ENCODE data around the gene STX8.

STX8 gene

DNA sequence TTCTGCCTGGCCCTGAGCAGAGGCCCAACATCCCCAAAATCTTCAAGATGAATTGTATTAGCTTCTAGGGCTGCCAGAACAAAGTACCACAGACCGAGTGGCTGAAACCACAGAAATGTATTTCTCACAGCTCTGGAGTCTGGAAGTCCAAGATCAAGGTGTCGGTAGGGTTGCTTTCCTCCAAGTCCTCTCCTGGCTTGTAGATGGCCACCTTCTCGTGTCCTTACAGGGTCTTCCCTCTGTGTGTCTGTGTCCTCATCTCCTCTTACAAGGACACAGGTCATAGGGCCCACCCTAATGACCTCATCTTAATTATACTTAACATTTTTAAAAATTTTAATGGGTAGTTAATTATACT is 338.6 kb downstream of the STX8 start:
- DNase-seq = no peak

DNA sequence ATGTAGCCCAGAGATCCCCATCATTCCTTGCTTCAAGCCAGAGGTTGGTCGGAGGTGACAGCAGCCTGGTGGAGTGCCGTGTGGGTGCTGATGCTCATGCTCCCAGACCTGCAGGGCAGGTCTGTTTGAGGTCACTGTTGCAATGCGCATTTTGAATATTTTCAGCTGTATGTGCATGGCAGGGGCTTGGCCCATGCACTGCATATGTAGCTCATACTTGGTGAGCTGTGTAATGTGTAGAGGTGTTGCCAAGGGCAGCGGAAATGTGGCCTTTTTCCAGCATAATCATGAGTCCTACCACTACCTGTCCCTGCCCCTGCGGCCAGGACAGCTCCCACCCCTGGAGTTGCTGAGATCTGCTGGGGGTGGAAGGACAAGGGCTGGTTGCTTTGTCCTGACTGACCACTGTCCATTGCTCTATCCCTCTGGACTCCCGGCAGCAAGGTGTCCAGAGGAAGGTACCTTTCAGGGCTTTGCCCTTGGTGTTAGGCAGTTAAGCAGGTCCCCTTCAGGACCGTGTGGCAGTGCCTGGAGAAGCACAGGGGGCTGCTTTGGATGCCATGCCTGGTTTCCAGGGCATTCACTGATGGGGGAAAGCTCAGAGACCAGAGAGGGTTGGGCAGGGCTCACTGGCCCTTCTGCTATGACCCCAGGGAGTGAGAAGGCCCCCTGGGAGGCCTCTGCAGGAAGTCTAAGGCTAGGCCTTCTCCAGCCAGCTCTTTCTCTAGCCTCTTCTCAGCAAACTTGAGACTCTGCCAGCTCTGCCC is 339.2 kb downstream of the STX8 start:
- DNase-seq = no peak

DNA sequence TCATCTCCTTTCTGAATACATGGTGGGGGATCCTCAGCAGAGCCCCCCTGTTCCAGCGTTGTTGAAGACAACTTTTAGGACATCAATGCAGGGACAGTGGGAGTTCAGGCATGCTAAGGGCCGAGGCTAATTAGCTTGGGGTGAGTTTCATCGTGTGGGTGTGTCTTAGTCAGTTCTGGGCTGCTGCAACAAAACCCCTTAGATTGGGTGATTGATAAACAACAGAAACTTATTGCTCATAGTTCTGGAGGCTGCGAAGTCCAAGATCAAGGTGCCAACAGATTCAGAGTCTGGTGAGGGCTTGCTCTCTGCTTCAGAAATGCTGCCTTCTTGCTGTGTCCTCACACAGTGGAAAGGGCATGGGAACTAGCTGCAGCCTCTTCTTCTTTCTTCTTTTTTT is 340.3 kb downstream of the STX8 start:
- no peak for DNase-seq

DNA sequence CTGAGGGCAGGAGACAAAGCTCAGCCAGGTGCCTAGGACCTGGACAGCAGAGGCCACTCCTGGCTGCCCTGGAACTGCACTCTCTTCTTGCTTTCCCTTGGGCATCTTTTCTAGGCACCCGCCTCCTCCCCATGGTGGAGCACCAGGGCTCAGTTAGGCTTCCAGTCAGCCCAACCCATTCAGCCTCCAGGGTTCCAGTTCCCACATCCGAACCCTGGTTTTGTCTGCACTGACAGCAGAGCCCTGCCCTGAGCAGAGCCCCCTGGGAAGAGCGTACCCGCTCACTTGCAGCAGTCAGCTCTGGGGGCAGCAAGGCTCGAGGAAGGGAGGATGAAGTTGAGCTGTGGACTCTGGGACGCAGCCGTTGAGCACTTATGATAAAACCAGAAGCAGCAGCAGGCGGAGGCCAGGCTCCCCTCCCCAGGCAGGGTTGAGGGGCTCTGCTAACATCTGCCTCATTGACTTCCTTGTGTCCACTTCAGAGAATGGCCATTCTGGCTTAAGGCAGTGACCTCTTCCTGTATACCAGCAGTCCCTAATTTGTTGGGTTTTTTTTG is 341.2 kb downstream of the STX8 start:
- no peak for DNase-seq

DNA sequence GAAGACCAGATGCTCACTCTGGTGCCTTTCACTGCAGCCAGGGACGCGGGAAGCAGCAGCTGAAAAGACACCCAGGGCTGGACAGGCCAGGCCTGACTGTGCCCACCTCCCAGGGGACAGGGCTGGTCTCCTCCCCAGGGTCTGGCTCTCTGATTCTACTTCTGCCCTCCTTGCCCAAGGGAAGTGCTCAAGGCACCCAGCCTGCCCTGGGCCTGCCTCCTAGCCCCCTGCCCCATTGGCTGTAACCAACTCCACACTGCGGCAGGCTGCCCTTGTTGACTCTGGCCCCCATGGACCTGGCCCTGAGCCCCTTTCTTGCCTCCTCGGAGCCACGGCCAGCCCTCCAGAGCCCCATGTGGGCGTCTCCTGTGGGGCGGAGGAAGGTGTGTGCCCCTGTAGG is 341.9 kb downstream of the STX8 start:
- DNase-seq = no peak

DNA sequence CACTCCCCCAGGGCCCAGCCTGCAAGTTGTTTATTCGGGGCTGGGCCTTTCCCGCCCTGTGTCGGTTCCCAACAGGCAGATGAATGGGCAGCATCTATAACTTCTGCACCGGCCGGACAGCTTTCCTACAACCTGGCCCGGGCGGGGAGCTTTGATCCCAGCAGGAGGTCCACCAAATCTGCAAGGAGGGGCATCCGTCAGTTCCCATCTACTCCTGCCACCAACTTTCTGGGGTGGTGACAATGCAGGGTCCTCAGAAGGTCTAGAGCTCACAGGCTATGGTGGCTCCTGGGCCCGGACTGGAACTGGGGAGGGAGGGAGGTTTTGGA is 342.4 kb downstream of the STX8 start:
- DNase-seq = no peak

DNA sequence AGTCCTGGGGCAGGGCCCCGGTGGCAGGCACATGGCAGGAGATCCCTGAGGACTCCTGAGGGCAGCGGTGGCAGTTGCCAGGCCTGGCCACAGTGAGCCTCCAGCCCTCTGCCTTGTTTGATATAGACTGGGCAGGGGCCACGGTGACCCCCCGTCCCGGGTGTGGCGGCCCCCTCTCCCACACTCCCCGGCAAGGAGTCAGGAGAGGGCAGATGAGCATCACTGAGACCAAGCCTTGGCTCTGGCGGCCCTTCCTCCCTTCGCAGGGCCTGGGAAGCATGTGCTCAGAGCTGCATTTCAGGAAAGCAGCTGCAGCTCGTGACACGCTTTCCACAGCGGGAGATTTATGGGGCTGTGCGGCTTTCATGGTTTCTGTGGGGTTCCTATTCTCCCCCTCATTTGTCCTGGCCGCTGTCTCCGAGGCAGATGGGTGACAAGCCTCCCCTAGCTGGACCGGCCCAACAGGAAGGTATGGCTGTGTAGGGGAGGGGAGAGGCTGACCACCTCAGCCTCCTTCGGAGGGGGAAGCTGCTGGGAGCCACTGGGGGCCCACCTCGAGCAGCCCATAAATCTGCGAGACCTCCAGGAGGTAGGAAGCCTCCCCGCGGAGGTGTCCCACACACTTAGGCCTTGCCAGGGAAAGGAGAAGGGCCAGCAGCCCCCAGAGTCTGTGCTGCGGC is 342.9 kb downstream of the STX8 start:
- peak; percentile 88 for DNase-seq

DNA sequence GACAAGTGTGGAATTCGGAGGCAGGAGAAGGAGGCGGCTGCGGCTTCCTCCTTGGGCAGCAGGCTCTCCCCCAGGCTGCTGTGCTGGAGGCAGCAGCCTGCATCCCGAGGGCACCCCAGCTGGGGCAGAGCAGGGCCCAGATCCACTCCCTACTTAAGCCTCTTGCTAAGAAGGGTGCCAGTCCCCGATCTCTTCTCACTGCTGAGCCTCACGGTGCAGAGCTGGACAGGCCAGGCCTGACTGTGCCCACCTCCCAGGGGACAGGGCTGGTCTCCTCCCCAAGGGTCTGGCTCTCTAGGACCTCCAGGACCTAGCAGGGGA is 343.5 kb downstream of the STX8 start:
- no peak for DNase-seq

DNA sequence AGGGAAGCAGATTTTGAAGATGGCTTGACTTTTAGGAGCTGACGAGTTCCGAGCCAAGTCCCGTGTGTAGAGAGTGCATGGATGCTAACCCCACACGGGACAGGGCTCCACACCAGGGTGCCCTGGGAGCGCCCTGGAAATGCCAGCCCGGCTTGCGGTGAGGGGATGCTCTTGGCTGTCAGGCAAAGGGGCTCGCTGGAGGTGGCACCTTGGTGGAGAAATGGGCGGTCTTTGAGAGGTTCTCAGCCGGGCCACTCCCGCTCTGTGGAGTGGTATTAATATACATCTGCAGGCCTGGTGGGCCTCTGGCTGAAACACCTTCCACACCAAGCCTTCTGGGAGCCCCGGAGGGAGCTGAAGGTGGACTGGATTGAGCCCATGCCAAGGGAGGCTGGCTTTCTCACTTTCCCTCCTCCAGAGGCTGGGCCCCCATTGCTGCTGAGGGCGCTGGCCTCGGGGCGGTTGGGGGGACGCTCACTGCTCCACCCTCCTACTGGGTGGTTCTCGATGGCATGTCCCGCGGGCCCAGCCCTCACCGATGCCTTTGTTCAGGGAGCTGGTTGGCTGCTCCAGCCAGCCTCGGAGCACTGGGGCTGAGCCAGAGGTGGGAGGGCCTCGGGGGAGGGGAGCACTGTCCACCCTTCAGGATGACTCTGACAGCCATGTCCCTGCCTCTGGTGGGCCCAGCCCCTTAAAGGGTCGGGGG is 344.0 kb downstream of the STX8 start:
- no peak for DNase-seq

DNA sequence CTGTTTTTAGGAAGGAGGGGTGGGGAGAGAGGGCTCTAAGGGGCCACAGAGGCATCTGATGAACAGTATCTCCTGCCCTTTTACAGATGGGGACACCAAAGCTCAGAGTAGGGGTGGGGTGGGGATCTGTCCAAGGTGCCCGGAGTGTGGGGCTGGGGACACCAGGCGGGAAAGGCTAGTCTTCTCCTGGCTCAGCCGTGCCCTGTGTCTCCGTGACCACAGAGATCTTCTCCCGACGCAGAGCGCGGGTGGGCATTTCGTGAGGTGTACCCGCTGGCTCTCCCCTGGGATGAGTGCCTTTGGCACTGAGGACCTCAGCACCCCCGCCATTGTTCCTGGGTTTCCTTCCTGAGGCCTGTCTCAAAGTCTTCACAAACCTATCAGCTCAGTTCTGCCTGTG is 344.8 kb downstream of the STX8 start:
- no peak for DNase-seq

DNA sequence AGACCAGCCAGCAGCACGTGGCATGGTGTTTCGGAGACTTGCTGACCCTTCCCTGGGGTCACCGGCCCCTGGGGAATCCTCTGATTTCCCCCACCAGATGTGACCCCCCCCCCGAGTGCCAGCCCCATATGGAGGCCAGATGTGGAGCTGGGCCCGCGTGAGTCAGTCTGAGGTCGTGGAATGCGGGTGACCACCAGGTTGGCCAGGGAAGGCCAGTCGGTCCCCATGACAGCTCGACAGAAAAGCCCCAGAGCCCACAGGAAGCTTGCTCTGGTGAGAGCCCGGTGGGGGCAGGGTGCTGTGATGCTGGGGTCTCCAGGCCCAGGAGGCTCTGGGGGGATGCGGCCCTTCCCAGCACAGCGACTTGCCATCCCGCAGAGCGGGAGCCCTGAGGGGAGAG is 345.3 kb downstream of the STX8 start:
- DNase-seq = peak; percentile 73

DNA sequence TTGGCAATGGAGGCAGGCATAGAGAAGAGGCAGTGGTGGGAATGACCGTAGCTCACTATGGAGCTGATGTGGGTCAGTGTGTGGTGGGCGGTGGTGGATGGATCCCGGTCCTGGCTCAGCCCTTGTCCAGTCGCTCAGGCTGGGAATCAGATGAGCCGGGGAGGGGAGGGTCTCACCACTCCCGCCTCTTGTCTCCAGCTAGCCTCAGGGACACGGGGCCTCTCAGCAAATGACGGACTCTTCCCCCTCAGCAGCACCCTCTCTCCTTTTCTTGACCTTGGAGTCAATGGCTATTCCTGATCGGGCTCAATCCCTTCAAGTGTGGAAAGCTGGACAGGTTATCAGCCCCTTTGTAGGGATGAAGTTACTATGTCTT is 345.8 kb downstream of the STX8 start:
- no peak for DNase-seq

DNA sequence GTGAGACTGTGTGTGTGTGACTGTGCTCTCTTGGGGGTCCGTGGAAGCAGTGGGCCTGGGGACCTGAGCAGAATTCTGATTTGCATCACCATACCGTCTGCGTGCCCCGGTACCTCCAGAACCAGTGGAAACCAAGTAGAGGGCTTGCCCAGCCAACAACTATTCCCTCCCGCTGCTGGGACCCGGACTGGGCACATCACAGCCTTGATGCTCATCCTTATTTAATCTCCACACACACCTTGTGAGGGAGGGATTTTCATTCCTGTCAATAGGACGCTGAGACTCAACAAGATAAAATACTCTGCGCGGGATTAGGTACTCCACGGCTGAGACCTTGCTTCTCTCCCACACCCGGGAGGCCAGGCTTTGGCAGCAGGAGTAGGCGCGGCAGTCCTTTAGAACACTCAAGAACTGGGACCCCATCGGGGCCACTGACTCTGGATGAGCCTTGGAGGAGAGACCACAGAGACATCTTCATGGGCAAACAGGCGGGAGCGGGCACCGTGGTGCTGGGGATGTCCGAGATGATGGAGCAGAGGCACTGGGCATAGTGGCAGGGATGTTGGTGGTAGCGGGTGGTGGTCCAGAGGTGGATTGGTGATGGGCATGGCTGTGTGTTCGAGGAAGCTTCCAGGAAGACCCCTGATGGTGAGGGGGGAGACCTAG is 346.3 kb downstream of the STX8 start:
- DNase-seq = no peak

DNA sequence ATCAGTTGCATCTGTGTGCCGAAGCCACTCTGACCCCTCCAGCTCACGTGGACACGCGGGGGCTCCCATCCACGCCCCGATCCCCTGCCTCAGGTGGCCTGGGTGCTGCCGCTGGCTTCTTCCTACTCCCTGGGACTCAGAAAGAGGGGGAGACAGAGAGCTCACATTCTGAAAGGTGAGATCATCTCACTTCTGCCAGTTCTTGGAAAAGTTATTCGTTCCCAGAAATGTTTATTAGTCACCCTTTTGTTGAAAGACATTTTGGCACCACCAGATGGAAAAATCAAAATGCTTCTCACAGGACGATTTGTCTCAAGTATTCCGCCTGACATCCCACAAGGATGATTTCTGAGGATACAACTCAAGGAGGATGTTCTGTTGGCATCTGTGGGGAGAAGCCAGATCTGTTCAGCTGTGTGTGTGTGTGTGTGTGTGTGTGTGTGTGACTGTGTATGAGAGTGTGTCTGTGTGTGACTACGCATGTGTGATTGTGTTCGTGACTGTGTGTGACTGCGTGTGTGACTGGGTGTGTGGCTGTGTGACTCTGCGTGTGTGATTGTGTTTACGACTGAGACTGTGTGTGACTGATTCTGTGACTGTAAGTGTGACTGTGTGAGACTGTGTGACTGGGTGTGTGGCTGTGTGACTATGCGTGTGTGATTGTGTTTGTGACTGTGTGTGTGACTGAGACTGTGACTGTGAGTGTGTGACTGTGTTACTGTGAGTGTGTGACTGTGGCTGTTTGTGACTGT is 347.0 kb downstream of the STX8 start:
- DNase-seq = peak; percentile 97

DNA sequence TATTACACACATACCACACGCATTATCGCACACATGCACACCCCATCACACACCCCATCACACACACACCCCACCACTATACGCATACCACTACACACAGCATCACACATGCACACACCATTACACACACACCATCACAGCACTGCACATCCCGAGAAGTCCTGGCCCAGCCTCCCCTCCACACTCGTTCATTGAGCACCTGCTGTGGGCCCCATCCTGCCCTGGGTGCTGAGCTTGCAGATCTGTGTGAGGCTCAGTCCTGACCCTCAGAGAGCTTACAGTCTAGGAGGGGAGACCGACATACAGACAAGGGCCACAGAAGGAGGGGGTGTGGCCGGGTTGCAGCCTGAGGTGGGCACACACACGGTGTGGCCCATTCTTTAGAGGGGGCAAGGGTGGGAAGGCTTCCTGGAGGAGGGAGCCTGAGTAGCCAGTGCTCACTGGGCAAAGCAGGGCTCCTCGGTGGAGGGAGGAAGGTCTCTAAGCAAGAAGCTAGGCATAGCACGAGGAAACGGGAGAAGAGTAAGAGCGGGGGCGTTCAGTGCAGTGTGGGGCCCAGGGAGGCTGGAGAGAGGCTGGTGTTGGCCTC is 347.7 kb downstream of the STX8 start:
- no peak for DNase-seq

DNA sequence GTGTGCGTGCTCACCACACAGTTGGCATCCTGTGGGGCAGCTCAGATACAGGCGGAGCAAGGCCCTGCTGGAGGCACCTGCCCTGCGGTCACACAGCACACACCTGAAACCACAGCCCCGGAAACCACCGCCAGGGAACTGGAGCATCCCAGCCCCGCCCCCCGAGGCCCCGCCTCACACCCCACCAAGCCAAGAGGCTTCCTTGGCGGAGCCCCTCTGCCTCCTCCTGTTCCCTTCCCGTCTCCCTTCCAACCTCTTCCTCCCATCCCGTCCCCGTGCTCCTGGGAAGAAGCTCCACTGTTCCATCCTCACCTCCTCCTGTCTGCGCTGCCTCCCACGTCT is 348.9 kb downstream of the STX8 start:
- no peak for DNase-seq

DNA sequence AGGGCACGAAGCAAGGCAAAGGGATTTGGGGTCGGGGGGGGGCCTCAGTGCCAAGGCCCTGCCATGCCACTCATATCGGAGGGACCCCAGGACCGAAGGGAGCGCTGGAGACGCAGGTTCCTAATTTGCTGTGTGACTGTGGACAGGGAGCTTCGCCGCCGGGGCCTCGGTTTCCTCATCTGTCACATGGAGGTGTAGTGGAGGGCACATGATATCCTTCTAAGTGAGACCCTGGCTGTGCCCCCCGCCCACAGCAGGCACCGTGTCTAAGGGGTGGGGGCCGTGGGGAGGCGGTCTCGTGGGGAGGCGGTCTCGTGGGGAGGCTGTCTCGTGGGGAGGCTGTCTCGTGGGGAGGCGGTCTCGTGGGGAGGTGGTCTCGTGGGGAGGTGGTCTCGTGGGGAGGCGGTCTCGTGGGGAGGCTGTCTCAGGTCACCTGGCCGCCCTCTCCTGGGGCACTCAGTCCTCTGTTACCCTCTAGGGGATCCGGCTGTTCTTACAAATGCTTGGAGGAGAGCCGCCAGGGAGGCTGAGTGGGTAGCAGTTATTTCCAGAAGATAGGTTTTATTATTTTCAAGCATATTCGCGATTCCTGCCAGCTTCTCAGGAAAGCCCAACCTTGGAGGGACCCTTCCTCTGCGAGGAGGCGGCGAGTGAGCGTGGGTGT is 349.4 kb downstream of the STX8 start:
- no peak for DNase-seq

DNA sequence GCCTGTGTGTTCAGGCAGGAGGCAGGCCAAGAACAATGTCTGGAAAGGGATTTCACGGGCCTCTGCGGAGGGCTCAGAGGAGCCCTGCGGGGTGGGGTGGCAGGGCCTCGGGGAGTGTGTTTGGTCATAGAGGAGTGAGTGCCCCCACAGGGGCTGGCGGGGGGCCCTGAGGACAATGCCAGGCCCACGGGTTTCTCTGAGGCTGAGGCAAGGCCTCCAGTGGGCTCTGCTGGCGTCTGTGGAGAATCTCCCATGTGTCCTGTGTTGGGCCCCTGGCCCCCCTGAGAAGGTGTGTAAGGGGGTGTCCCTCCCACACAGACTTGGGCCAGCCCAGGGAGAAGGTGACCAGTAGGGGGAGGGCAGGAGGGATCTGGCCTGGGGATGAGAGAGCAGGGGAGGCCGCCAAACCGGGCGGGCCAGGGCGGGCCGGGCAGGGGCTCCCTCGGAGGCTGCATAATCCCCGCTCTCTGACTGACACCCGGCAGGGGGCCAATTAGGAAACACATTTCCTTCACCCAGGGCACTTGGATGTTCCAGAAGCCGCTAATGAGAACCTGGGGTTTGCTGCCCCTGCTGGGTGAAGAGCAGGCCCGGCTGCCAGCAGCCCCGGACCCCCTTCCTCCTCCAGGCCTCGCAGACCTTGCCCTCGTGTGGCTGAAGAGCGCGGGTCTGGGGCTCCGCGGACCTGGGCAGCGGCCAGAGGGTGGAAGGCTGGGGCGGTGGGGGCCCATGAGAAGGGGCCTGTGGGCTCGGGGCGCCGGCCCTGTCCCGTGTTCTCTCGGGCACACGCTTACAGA is 350.1 kb downstream of the STX8 start:
- no peak for DNase-seq

DNA sequence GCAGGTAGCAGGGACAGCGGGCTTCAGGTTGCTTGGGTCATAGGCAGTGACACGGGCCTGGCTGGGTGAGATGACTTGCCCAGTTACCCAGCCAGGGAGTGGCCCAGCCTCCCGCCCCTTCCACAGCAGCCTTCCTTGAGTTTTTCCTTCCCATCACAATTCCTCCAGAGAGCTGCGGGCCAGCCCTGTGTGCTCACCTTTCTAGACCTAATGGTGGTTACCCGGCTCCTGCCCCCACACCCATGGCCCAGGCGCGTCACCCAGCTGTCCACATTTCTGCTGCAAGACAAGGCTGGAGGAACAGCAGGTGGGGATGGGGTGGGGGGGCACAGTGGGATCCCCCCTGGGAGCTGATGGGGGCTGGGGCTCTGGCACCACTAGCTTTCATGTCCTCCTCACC is 351.1 kb downstream of the STX8 start:
- no peak for DNase-seq

DNA sequence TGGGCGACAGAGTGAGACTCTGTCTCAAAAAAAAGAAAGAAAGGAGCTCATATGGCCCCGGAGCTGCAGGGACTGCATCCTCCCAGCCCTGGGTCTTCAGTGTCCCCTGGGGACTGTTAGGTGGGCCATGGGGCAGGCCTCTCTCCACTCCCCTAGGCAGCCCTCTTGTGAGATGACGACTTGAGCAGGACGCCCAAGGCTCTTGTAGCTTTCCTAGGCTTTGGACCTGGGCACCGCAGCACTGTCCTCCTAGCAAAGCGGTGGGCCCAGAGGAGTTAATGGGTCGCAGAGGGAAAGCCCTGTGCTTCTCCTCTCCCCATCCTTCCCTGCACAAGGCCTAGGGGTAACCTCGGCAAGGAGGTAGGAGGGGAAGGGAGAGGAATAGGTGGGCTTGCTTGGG is 352.1 kb downstream of the STX8 start:
- DNase-seq = no peak

DNA sequence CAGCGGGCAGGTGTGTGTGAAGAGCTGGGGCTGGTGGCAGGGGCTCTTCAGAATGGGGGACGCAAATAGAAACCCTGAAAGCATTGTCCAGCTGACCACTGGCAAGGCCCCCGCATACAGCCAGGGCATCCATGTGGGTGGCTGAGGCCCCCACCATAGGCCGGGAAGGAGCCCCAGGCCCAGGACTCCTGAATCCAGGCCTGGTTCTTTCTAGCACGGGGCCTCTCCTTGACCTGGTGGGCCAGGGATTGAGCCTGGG is 353.8 kb downstream of the STX8 start:
- no peak for DNase-seq

Data from fibroblast of skin of abdomen (primary cell).